Liver (tissue), 9 donors: Measurements from ENCODE around the gene MAPT. TPM values are rescaled to one million over a fixed set of nuclear protein-coding genes. Genes with fewer than 3 reads are reported as not detected.

ENCODE experiments used
- DNase-seq: peaks from one replicate; pipeline ENCODE4 v3.0.0-alpha.2; 2017; ENCODE audit warnings: low spot score
- H3K27ac ChIP-seq, 2 donors: one replicate each; pipeline ENCODE4 v1.7.0; 2013; ENCODE audit warnings: inconsistent platforms in 2 of 2, low read length in 2 of 2, control low read depth in 1 of 2, low read depth in 1 of 2, mild to moderate bottlenecking in 1 of 2
- H3K27me3 ChIP-seq, 4 donors: one replicate each; pipeline versions ENCODE4 v1.6.1 to v1.7.0; 2013; ENCODE audit warnings: low read length in 3 of 4, inconsistent platforms in 1 of 4, mild to moderate bottlenecking in 1 of 4, moderate library complexity in 1 of 4; ENCODE audit not compliant: control insufficient read depth in 4 of 4, insufficient read depth in 4 of 4
- H3K36me3 ChIP-seq, 4 donors: one replicate each; pipeline versions ENCODE4 v1.6.1 to v1.7.0; 2013; ENCODE audit warnings: low read length in 3 of 4, mild to moderate bottlenecking in 3 of 4, low read depth in 1 of 4, moderate library complexity in 1 of 4; ENCODE audit not compliant: control insufficient read depth in 4 of 4, insufficient read depth in 3 of 4
- H3K4me1 ChIP-seq, 4 donors: one replicate each; pipeline versions ENCODE4 v1.6.1 to v1.7.0; 2013; ENCODE audit warnings: low read length in 3 of 4, mild to moderate bottlenecking in 3 of 4, moderate library complexity in 1 of 4; ENCODE audit not compliant: control insufficient read depth in 4 of 4, insufficient read depth in 4 of 4
- H3K4me3 ChIP-seq, 3 donors: one replicate each; pipeline versions ENCODE4 v1.6.1 to v1.7.0; 2013; ENCODE audit warnings: low read length in 3 of 3, control low read depth in 1 of 3, low read depth in 1 of 3, mild to moderate bottlenecking in 1 of 3
- H3K9ac ChIP-seq, 2 donors: one replicate each; pipeline ENCODE4 v1.7.0; 2013; ENCODE audit warnings: low read length in 2 of 2, mild to moderate bottlenecking in 2 of 2, moderate library complexity in 2 of 2, control low read depth in 1 of 2, low read depth in 1 of 2
- H3K9me3 ChIP-seq, 4 donors: one replicate each; pipeline versions ENCODE4 v1.6.1 to v1.7.0; 2013; ENCODE audit warnings: low read length in 3 of 4; ENCODE audit not compliant: control insufficient read depth in 4 of 4
- CTCF ChIP-seq: fragments of 150-350 bp; IDR thresholded peaks from 2 replicates; pipeline ENCODE4 v1.5.1; 2017; ENCODE audit warnings: improper control_type of control experiment, low read depth, low read length; ENCODE audit not compliant: missing input control
- EGR1 ChIP-seq, 2 donors: IDR thresholded peaks; 2 replicates each; pipeline ENCODE4 v1.6.1; 2016 to 2018; ENCODE audit warnings: antibody characterized with exemption in 2 of 2, low read depth in 2 of 2
- FOXA1 ChIP-seq: IDR thresholded peaks from 2 replicates; pipeline ENCODE4 v1.6.1; 2016; ENCODE audit warnings: antibody characterized with exemption
- FOXA2 ChIP-seq: IDR thresholded peaks from 2 replicates; pipeline ENCODE4 v1.6.1; 2016; ENCODE audit warnings: antibody characterized with exemption
- GABPA ChIP-seq, 2 donors: IDR thresholded peaks in 1 of 2; conservative IDR thresholded peaks in 1 of 2; 2 replicates each; pipeline ENCODE4 v1.6.1; 2016; ENCODE audit warnings: antibody characterized with exemption in 2 of 2, mild to moderate bottlenecking in 1 of 2, moderate library complexity in 1 of 2
- HNF4A ChIP-seq, 2 donors: conservative IDR thresholded peaks; 2 replicates each; pipeline ENCODE4 v1.6.1; 2016; ENCODE audit warnings: antibody characterized with exemption in 2 of 2, mild to moderate bottlenecking in 2 of 2
- JUND ChIP-seq, 2 donors: IDR thresholded peaks; 2 replicates each; pipeline ENCODE4 v1.6.1; 2016; ENCODE audit warnings: antibody characterized with exemption in 2 of 2
- RAD21 ChIP-seq, 2 donors: IDR thresholded peaks; 2 replicates each; pipeline ENCODE4 v1.6.1; 2016; ENCODE audit warnings: antibody characterized with exemption in 2 of 2, mild to moderate bottlenecking in 2 of 2
- RXRA ChIP-seq, 2 donors: IDR thresholded peaks; 2 replicates each; pipeline ENCODE4 v1.6.1; 2017 to 2018; ENCODE audit warnings: antibody characterized with exemption in 2 of 2, mild to moderate bottlenecking in 1 of 2
- SP1 ChIP-seq: IDR thresholded peaks from 2 replicates; pipeline ENCODE4 v1.6.1; 2018; ENCODE audit warnings: antibody characterized with exemption, mild to moderate bottlenecking
- YY1 ChIP-seq: IDR thresholded peaks from 2 replicates; pipeline ENCODE4 v1.6.1; 2016; ENCODE audit warnings: antibody characterized with exemption, mild to moderate bottlenecking
- ZBTB33 ChIP-seq: IDR thresholded peaks from 2 replicates; pipeline ENCODE4 v1.6.1; 2016; ENCODE audit warnings: antibody characterized with exemption
- WGBS: extraction: QIAGEN DNeasy Blood & Tissue Kit; methylation state at CpG from one replicate; pipeline ENCODE4 v1.1.7; 2013; 5-methylcytosine and 5-hydroxymethylcytosine counted together
- polyA plus RNA-seq, 2 donors: library from polyadenylated mRNA; stranded (reverse) in 1 of 2; unstranded in 1 of 2; fragments of 200-250 nt in 1 of 2; fragments of >200 nt in 1 of 2; fragmentation: Nextera tagmentation in 1 of 2; extraction: Ambion mirVana in 1 of 2; gene quantifications; one replicate each; pipeline versions ENCODE4 v1.2.1 to v1.2.3, GENCODE V29; 2013 to 2015
- total RNA-seq, 2 donors: library from RNA; depleted of rRNA; stranded (reverse); fragments of >200 nt; gene quantifications; one replicate each; pipeline ENCODE4 v1.2.3, GENCODE V29; 2014
- TF ChIP-seq, protein P1 (sequence below): IDR thresholded peaks from 2 replicates; pipeline ENCODE4 v1.6.1; 2016; ENCODE audit warnings: antibody characterized with exemption, mild to moderate bottlenecking
- TF ChIP-seq, protein P2 (sequence below): IDR thresholded peaks from 2 replicates; pipeline ENCODE4 v1.6.1; 2016; ENCODE audit warnings: antibody characterized with exemption
- donor health status: healthy.
- donor health status: healthy.
- donor health status: healthy.
- donor health status: healthy.
- donor health status: healthy.

MAPT gene
- total and polyA plus RNA-seq, 4 donors = 0.05 to 0.67 (median 0.27) TPM

DNA sequence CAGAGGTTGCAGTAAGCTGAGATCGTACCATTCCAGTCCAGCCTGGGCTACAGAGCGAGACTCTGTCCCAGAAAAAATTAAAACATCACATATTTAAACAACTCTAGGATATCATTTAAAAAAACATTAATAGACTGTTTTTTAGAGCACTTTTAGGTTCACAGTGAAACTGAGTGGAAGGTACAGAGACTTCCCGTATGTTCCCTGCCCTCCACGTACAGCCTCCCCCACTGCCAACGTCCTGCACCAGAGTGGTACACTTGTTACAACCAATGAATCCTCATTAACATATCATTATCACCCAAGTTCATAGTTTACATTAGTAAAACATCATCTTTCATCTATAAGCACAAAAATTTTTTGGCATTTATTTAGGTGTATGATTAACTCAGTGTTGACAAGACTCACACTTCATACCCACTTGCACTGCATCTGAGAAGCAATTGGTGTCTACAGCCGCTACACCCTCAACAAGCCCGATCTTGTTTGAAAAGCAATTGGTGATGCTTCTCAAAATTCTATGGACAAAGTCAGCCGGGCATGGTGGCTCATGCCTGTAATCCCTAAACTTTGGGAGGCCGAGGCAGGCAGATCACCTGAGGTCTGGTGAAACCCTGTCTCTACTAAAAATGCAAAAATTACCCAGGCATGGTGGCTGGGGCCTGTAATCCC, 64.8 kb downstream of the MAPT start:
- no peak for DNase-seq
- Histone ChIP-seq H3K36me3 (no peaks in the 10 kb centered on the region), H3K4me1 (no peaks in the 10 kb centered on the region), H3K9ac (no peak overlapping the region), H3K27ac (no peak overlapping the region), H3K9me3 (no peaks in the 10 kb centered on the region), H3K27me3 (no peaks in the 10 kb centered on the region), H3K4me3 (no peak overlapping the region)
- TF ChIP-seq CTCF (no peak), ZBTB33 (no peak), FOXA2 (no peak)
- WGBS = 93% methylated on average over 9 of the region's 9 CpGs

GRCh38 chr17:45960311-45960710, 66.0 kb downstream of the MAPT start:
- Histone ChIP-seq H3K27me3 (no peaks in the 10 kb centered on the region), H3K9me3 (no peaks in the 10 kb centered on the region), H3K36me3 (no peaks in the 10 kb centered on the region), H3K4me3 (no peak overlapping the region), H3K27ac (no peak overlapping the region), H3K4me1 (no peaks in the 10 kb centered on the region), H3K9ac (no peak overlapping the region)
- TF ChIP-seq GABPA (IDR thresholded peaks at IDR 0.05 in 1 of 2, conservative IDR thresholded peaks at IDR 0.05 in 1 of 2) = no peak
- TF ChIP-seq CTCF = no peak
- no peak for TF ChIP-seq YY1
- no peak for TF ChIP-seq HNF4A (conservative IDR thresholded peaks at IDR 0.05)
- no peak for TF ChIP-seq FOXA1
- TF ChIP-seq SP1 = no peak
- TF ChIP-seq, protein P1, sequence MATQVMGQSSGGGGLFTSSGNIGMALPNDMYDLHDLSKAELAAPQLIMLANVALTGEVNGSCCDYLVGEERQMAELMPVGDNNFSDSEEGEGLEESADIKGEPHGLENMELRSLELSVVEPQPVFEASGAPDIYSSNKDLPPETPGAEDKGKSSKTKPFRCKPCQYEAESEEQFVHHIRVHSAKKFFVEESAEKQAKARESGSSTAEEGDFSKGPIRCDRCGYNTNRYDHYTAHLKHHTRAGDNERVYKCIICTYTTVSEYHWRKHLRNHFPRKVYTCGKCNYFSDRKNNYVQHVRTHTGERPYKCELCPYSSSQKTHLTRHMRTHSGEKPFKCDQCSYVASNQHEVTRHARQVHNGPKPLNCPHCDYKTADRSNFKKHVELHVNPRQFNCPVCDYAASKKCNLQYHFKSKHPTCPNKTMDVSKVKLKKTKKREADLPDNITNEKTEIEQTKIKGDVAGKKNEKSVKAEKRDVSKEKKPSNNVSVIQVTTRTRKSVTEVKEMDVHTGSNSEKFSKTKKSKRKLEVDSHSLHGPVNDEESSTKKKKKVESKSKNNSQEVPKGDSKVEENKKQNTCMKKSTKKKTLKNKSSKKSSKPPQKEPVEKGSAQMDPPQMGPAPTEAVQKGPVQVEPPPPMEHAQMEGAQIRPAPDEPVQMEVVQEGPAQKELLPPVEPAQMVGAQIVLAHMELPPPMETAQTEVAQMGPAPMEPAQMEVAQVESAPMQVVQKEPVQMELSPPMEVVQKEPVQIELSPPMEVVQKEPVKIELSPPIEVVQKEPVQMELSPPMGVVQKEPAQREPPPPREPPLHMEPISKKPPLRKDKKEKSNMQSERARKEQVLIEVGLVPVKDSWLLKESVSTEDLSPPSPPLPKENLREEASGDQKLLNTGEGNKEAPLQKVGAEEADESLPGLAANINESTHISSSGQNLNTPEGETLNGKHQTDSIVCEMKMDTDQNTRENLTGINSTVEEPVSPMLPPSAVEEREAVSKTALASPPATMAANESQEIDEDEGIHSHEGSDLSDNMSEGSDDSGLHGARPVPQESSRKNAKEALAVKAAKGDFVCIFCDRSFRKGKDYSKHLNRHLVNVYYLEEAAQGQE = no peak
- TF ChIP-seq JUND (IDR thresholded peaks at IDR 0.05) = no peak
- TF ChIP-seq RAD21 (IDR thresholded peaks at IDR 0.05) = no peak
- no peak for TF ChIP-seq RXRA (IDR thresholded peaks at IDR 0.05)
- TF ChIP-seq, protein P2, sequence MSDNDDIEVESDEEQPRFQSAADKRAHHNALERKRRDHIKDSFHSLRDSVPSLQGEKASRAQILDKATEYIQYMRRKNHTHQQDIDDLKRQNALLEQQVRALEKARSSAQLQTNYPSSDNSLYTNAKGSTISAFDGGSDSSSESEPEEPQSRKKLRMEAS = no peak
- TF ChIP-seq EGR1 (IDR thresholded peaks at IDR 0.05; ENCODE audit: low read depth in 2 of 2) = no peak
- no peak for DNase-seq
- WGBS = 81% methylated on average over 4 of the region's 4 CpGs
